AG09309 (cell line): Measurements from ENCODE around the gene TASL.
"Not testable (repeated sequence)": the region's sequence is repeated elsewhere in the genome, so short reads cannot be mapped to it uniquely, and the experiment has no call there.

Experiments
- DNase-seq: peaks from one replicate; pipeline ENCODE4 v3.0.0-alpha.2; 2010; ENCODE audit warnings: low read depth
- H3K4me3 ChIP-seq: 2 replicates; pipeline ENCODE4 v1.5.1; 2011; ENCODE audit warnings: mild to moderate bottlenecking, low read depth, low read length, moderate library complexity; ENCODE audit not compliant: control insufficient read depth
- CTCF ChIP-seq: IDR thresholded peaks from 2 replicates; pipeline ENCODE4 v1.5.1; 2011; ENCODE audit warnings: mild to moderate bottlenecking, low read depth, low read length, inconsistent platforms; ENCODE audit not compliant: insufficient read depth, control insufficient read depth; ENCODE audit errors: missing control alignments

Gene TASL

GRCh38 chrX:30615229-30615628 is 37.7 kb upstream of the TASL start:
- no peak for TF ChIP-seq CTCF
- H3K4me3 ChIP-seq: no peak overlapping the region
- DNase-seq: peak; percentile 8

GRCh38 chrX:30613721-30614120 is 36.2 kb upstream of the TASL start:
- DNase-seq: no peak
- no peak for TF ChIP-seq CTCF
- no peak overlapping the region for H3K4me3 ChIP-seq

GRCh38 chrX:30612250-30612655 is 34.7 kb upstream of the TASL start:
- H3K4me3 ChIP-seq: no peak overlapping the region
- DNase-seq: no peak
- no peak for TF ChIP-seq CTCF

- H3K4me3 ChIP-seq: no peak overlapping the region
- TF ChIP-seq CTCF: no peak
- no peak for DNase-seq
These were observed 32.5 kb upstream of the TASL start for GRCh38 chrX:30610026-30610425.

GRCh38 chrX:30607155-30607554 is 29.6 kb upstream of the TASL start:
- TF ChIP-seq CTCF: no peak
- no peak for DNase-seq
- no peak overlapping the region for H3K4me3 ChIP-seq

GRCh38 chrX:30600269-30601176 is 23.0 kb upstream of the TASL start:
- H3K4me3 ChIP-seq, DNase-seq: not testable (repeated sequence)

GRCh38 chrX:30597216-30598012 is 19.8 kb upstream of the TASL start:
- TF ChIP-seq CTCF: no peak
- H3K4me3 ChIP-seq: no peak overlapping the region
- DNase-seq: no peak
